ENCODE data around the gene DICER1.

Gene DICER1

DNA sequence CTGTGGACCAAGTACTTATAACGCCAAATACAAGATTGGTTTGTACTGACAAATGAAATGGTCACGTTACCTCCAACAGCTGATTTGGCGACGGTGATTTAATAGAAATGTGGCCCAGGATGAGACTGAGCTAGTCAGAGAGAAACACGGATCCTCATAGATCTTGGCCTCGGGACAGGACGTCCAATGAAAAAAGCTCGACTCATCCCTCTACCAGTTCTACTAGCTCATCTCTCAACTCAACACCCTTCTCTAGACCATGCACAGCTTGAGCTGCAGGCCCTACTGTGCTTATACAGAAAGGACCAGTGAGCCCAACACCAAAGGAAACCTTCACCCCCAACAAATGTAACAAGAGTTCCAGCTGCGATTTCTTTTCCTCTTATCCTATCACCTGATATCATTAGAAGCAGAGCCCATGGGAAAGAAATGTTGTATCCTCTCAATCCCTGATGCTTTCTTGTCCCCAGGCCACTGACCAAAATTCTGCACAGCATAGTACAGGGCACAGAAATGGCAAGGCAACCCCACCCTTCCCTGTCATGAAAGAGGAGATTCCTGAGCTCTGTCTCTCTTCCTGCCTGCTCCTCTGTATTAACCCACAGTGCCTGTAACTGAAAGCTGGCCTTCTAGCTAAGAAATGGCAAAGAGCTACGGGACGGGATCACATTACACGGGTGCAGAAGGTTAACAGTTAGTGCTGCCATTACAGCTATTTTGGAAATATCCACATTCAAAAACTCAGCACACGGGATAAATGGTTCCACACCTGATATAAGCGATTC lies 39.2 kb downstream of the DICER1 start:
- no peak for DNase-seq

DNA sequence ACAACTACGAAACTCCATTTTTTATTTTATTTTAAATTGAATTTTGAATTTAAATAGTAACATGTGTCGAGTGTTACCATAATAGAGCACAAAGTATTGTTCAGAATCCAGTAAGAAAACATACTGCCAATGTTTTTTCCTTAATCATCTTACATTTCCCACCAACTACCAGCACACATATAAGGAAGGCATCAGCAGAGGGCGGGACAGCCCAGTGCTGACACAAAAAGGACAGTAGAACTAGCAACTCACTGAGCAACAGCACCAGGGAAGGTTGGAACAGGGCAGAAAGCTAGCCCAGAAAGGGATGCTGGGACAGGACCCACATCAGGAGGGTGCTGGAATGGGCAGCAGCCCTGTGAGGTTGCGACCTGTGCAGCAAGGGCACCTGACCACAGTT lies 43.9 kb downstream of the DICER1 start:
- no peak for DNase-seq

DNA sequence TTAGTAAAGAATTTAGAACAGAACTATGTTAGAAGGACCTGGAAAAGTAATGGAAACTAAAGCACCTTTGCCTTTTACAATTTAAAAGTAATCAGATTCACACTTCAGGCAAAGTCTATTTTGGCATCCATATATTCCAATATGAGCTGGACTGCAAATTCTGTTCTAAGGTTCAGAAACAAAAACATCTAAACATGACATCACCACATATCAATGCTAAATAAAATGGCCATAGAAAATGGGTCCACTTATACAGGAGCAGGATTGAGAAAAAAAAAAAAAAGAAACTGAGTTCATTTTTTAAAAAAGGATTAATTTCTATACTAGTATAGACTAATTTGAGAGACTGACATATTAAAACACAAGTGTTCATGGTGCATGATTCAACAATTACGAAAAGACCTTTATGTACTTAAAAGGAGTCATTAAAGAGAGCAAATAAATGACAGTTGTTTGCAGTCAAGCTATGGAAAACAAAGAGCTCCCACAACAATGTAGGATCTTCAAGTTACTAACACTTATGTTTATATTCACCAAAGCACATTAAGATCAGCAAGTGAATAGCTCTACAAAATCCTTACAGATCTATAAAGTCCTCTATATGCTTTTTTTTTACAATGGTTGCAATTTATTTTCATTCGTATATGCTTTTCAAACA lies 45.7 kb downstream of the DICER1 start:
- no peak for DNase-seq

DNA sequence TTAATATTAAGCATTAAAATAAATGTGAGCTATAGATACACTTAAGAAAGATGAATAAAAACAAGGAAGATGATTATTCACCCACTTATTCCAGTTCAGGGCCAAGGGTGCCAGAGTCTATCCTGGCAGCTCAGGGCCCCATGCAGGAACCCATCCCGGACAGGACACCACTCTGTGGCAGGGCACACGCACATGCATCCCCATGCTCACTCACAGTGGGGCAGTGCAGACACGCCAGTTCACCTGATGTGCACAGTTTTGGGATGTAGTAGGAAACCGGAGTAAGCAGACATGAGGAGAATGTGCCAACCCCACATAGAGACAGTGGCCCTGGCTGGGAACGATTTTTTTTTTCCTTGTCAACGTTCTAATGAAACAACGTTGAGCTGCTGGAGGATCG lies 47.2 kb downstream of the DICER1 start:
- no peak for DNase-seq

DNA sequence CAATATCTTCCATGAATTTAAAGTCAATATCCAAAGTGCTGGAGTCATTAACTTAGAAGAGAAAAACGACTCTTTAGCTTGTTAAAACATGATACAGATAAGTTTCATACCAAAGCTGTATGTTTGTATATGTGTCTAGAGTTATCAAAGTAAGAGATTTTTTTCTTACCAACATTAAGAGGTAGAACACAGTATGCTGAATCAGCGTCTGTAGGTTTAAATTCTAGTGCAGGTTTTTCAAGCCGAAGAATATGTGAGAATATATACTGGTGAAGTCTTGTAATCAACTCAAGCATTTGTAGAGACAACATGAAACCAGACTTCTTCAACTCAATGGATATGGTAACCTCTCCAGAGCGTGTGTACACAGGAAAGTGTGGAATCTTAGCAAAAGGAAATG lies 49.6 kb downstream of the DICER1 start:
- DNase-seq = no peak

DNA sequence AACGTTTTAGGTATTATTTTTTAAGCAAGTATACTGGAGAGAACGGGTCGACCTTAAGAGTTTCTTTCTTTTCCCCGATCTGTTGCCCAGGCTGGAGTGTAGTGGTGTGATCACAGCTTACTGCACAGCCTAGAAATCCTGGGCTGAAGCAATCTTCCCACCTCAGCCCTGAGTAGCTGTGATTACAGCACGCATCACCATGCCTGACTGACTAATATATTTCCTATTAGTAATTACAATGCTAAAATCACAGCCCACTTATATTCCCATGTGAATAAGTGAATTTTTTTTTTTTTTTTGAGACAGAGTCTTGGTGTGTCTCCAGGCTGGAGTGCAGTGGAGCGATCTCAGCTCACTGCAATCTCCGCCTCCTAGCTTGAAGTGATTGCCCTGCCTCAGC lies 50.4 kb downstream of the DICER1 start:
- no peak for DNase-seq

DNA sequence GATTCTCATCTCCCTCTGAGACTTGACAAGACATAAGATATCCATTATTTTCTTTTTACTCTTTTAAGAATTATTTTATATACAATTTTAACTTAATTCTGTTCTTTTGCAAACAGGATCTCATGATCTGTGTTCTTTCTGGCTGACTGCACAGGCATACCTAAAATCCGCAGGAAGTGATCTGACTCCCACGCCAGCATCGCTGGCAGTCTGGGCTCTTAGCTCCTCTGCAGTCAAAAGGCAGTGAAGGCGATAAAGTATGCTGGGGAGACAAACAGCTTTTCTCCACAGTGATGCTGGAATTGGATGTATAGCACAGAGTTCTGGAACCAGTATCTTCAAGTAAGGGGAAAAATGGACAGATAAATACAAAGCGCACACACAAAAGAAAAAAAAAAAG lies 52.4 kb downstream of the DICER1 start:
- no peak for DNase-seq

DNA sequence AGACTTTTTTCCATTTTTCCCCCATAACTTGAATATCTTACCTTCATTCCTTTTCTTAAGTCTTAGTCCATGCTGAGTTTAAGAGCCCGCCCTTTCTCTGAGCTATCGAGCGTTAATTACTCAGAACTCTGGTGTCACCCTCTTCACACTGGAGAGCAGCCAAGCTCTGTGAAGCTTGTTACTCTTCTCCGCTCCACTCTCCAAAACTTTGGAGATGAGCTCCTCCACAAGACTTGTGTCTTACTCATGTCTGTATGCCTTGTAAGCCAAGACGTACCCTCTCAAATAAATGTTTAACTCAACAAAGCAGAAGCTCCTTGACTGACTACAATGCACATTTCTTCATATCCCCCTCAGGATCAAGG lies 54.7 kb downstream of the DICER1 start:
- DNase-seq = no peak

DNA sequence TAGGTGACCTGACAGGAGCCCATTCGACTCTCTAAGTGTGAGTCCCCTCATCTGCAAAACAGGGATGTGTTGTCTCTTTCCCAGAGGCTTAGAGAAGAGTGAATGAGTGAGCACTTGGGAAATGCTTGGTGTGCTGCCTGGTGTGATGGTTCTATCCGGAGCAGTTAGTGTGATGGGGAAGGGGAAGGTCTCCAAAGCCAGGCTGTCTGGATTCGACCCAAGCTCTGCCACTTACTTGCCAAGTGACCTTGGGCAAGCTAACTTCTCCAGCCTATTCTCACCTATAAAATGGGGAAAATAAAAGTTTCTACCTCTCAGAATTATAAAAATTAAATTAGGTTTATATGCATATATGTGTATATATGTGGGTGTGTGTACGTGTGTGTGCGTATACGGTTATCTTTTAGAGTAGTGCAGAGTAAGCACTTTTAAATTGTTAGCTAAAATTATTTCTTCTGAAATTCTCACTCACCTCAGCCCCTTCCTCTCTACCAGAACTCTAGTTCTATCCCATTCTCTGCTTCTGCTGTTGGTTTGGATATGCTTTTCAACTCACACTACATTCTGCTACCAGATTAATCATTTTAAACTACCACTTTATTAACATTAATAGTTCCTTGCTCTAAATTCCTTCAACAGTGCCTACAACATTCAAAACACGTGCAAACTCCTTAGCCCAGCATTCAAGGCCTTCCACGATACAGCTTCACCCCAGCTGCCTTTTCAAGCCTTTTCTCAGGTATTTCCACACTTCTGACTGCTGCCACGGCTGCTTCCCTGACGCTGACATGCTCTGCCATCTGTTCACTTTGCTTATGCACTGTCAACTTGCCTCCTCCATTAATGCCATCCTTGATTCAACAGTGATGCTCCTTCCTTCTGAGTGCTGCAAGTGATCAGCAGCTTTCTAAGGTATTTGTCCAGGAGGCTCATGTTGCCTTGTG lies 55.3 kb downstream of the DICER1 start:
- no peak for DNase-seq

DNA sequence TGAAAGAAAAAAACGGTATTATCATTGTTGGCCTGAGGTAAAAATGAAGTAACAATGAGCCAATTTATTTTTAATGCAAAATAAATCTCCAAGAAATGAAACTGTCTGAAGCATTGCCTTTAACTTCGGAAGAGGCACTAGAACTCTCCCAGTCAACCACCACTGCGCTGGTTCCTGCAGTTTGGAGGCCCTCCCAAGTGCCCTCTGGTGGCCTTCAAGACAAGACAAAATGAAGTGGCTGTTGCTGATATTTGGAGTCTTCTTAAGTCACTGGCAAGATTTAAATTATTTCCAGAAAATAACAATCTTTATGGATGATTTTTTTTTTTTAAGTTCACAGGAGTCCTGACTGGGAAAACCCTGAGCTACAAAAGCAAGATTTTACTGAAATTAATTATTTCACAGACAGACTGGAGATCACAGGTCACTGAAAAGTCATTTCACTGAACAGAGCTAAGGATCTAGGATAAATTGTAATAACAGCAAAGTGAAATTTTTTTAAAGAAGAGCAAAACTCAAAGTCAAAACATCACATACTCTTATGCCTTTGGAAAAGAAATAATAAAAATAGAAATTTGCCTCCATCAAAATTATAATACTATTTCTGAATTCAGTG lies 58.2 kb downstream of the DICER1 start:
- no peak for DNase-seq

DNA sequence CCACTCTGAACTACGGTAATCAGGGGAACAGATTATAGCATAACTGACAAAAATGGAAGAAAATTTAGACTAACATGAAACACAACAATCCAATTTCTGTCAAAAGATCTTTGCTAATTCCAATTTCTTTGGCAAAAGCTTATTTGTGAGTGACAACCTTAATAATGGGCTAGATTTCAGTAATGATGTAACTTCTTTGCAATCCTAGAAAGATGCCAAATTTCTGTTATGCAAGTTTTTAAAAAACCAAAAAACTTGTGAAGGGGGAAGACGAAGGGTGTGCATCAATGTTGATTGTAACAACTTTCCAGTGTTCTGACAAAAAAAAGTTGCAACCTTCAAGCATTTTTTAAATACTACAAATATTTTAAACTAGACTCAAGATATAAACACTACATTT lies 59.9 kb downstream of the DICER1 start:
- DNase-seq = no peak

DNA sequence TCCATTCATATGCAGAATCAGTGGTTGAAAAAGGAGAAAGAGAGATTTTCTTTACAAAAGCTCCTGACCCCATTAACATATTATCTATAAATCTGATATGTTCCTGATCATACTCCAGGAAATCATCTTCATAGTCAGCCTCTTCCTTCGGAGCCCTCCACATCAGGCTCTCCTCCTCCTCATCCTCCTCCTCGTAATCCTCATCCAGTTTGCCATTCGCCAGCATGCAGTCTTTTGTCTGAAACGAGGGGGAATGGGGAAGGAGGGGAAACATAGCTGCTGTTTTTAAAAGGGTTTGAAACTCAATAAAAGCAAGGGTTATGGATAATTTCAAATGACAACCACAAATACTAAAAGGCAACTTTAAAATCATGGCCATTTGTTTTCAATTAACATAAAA lies 60.9 kb downstream of the DICER1 start:
- DNase-seq = no peak

DNA sequence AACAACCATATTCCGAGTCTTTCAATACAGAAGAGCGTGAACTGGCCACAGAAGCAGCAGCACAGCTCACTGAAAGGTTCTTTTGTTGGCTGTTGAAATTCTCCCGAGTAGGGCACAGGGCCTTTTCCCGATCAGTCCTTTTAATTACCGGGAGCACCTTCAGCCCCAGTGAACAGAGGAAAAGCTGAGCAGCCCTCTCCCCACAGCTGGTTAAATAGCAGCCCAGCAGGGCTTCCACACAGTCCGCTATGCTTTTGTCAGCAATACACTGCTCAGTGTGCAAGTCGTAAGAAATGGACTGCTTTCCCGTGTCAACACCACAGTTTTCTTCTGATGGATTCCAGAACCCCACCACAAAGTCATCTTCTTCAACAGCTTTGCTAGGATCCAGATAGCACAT lies 61.3 kb downstream of the DICER1 start:
- no peak for DNase-seq

DNA sequence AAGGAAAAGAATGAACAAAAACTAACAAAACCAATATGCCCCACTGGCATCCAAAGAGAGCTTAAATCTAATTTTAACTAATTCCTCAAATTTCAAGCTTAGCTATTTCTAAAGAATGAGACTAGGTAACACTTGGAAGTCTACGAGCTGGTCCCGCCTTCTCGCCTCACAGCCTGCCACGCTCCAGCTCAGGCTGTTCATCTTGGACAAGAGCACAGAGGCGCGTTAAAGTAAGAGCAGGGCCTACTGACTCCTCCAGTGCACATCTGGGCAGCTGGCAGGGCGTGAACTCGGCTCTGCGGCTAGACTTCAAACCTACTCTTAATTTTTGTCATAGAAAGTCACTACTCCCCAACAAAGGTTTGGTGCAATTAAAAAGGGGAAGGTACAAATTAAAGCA lies 64.6 kb downstream of the DICER1 start:
- DNase-seq = no peak

DNA sequence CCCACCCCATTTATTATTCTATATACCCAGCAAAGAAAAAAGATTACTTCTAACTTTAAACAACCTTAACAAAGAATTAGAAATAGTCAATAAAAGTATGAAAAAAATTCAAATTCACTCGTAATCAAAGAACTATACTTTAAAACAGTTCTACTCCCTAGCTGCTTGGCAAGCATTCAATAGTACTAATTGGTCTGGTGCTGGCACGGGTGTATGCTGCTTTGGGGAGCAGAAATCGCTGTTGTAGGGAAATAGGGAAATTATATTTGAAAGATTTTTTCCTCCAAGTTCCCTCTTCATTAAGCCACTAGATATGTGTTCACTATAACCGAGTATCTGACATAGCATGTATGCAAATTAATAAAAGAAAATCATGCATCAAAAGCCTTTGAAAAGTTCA lies 65.7 kb downstream of the DICER1 start:
- no peak for DNase-seq

DNA sequence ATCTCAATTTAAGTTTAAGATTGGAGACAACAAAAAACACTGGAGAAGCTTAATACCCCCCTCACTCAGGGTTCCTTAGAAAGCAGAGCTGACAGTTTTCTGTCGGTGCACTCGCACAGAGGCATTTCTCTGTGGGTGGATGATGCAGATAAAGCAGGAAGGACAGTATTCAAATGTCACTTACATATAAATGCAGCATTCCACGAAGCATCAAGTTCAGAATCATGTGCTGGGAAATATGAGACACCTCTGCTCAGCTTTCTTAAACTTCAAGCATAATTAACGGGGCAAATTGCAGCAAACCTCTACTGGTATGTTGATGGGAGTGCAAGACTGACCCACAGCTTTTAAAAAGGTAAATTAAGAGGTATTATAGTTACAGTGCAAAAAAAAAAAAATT lies 68.7 kb downstream of the DICER1 start:
- DNase-seq = no peak

DNA sequence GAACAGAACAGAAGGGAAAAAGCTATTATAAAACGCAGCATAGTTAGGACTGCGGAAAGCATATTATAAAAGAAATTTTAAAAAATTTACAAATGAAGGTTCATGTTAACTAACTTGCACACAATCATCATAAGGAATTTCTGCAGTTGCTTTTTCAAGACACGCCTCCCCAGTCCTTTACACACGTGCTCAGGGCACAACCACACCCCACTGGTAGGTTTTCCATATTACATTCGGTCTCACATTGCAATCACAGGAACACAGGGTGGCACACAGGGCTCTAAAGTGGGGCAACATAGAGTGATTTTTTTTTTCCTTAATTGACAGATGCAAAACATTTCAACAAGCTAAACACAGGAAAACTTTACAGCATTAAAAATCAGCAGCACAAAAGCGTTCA lies 69.7 kb downstream of the DICER1 start:
- DNase-seq = no peak

DNA sequence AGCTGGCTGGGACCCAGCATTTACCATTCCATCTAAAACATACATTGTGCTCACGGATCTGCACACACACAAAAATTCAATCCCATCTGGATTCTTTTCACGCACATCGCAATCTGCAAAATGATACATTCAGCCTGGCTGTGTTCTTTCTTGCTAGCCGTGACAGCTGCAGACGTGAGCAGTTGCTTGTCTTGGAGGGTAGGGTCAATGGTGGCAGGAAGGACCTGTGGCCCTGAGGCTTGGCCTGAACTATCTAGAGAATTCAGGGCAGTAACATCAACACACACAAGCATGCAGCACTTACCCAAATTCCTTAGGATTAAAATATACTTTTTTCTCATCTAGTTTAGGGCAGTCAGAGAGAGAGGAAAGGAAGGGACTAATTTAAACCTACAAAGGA lies 72.0 kb downstream of the DICER1 start:
- DNase-seq = no peak

DNA sequence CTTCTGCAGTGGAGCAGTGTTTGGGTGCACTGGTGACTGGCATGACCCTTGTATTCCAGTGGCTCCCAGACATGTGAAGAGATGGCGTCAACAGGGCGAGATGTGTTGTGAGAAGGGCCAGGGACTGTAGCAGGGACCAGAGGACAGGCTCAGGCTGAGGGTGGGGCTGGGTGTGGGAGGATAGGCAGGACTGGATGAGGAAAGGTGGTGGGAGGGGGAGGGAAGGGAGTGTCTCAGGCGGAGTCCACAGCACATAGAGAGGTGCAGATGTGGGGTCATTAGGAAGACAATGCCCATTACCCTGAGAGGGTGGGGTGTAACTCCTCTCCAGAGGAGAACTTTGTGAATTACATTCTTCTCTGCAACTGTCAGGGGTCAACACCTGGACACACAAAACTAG lies 78.5 kb downstream of the DICER1 start:
- no peak for DNase-seq

DNA sequence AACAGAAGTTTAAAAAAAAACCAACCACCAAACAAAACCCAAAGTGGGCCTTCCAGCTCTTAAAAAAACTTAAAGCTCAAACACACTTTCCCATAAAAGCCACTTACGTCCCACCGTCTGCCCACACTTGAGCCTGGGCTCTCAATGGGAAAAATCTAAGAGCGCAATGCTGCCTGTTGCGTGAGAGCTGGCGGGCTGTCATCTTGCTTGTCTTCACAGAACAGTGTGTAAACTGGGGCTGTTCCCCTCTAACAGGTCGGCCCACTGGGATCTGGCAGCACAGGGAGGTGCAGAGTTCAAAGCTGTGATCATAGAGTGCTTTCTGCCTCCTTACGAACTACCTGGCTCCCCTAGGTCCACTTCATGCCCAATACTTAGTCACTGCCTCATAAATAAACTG lies 80.0 kb downstream of the DICER1 start:
- no peak for DNase-seq

DNA sequence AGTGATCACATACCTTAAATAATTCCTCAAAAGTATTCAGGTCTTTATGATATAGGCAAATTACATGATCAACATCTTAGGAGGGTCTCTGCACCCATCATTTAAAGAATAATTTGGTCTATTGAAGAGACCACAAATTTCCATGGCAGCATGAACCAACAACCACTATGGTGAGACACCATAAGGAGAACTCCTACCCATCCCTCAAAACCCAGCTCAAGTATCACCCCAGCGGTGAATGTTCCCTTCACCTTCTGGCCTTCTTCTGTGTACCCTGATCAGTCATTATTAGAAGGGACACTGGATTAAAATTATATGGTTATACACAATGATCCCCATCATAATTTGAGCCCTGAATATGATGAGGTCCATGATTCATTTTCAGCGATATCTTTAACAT lies 81.5 kb downstream of the DICER1 start:
- DNase-seq = no peak

DNA sequence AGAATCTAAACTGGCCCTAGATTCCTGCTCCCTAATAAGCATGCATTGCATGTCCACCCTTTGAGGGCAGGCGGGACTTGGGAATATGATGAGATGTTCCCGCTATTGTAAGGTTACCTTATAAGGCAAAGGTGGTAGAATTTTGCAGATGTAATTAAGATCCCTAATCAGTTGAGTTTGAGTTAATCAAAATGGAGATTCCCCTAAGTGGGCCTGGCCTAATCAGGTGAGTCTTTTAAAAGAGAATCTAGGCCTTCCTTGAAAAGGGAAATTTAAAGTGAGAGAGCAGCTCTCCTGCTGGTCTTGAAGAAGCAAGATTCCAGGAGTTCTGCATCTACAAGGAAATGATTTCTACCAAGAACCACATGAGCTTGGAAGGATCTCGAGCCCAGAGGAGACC lies 83.4 kb downstream of the DICER1 start:
- no peak for DNase-seq

DNA sequence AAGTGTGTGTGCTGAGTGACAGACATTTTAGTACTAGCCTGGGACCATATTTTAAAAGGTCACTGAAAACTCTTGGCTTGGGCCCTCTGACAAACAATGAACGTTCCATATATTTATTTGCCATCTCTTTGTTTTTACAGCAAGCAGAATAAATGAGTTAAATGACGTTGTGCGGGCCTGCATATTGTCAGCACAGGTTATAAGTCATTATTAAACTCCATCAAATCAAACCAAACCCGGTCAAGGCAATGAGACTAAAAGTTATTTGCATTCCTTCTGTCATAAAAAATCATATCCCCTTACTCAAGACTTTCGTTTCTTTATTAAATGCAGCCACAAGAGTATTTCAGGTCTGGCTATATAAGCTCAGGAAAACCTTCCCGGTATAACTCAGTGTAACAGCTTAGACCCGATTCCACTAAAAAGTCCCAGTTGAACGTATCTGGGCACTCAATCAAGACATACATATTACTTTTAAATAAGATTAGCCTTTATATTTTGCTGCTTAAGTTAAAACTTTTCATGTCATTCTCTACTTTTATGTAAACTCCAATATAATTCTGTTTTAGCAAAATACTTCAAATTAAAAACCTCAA lies 84.9 kb downstream of the DICER1 start:
- DNase-seq = no peak

Data from NCI-H2081 treated with DMSO at 0.1 percent for 48 hours (cell line).